ENCODE measurements around the gene TPRG1L. TPM values are rescaled to one million over a fixed set of nuclear protein-coding genes. Genes with fewer than 3 reads are reported as not detected.

Gene TPRG1L
- total RNA-seq, 1 experiment from 2014 or later = 22.5 TPM

DNA sequence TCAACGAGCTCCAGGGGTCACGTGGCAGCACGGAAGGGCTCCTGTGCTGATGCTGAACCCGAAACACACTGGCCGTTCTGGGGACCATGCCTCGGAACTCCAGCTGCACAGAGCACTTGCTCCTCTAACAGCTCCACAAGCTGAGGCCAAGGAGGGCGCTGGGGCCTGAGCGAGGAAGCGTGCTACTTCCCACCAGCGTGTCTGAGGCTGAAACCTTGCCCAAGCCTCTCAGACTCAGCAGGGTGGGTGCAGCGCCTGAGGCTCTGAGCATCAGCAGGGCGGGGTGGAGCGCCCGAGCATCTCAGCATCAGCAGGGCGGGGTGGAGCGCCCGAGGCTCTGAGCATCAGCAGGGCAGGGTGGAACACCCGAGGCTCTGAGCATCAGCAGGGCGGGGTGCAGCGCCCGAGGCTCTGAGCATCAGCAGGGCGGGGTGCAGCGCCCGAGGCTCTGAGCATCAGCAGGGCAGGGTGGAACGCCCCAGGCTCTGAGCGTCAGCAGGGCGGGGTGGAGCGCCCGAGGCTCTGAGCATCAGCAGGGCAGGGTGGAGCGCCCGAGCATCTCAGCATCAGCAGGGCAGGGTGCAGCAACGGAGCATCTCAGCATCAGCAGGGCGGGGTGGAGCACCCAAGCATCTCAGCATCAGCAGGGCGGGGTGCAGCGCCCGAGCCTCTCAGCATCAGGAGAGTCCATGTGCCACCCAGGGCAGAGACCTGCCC lies 15.5 kb downstream of the TPRG1L start:
- H3K27me3 Mint-ChIP-seq (ENCODE audit: unreplicated experiment) = no peaks in the 10 kb centered on the region
- no peak for DNase-seq
- no TSS peak for BruUV-seq (replicated peaks)
- no peaks in the 10 kb centered on the region for H3K36me3 Mint-ChIP-seq (ENCODE audit: insufficient read depth, unreplicated experiment)
- H3K4me1 Mint-ChIP-seq (ENCODE audit: low read depth, unreplicated experiment) = no peaks in the 10 kb centered on the region
- CTCF ChIA-PET = no interaction called here
- H3K4me3 Mint-ChIP-seq (ENCODE audit: low read depth, unreplicated experiment) = no peak overlapping the region
- intact Hi-C loops (cut with micrococcal nuclease; ENCODE audit: unreplicated experiment) = no loop called here
- TF ChIP-seq, protein P1, sequence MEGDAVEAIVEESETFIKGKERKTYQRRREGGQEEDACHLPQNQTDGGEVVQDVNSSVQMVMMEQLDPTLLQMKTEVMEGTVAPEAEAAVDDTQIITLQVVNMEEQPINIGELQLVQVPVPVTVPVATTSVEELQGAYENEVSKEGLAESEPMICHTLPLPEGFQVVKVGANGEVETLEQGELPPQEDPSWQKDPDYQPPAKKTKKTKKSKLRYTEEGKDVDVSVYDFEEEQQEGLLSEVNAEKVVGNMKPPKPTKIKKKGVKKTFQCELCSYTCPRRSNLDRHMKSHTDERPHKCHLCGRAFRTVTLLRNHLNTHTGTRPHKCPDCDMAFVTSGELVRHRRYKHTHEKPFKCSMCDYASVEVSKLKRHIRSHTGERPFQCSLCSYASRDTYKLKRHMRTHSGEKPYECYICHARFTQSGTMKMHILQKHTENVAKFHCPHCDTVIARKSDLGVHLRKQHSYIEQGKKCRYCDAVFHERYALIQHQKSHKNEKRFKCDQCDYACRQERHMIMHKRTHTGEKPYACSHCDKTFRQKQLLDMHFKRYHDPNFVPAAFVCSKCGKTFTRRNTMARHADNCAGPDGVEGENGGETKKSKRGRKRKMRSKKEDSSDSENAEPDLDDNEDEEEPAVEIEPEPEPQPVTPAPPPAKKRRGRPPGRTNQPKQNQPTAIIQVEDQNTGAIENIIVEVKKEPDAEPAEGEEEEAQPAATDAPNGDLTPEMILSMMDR (IDR thresholded peaks at IDR 0.05; ENCODE audit: unreplicated experiment) = no peak
- no peak overlapping the region for H3K27ac Mint-ChIP-seq (ENCODE audit: unreplicated experiment)
- H3K9me3 Mint-ChIP-seq (ENCODE audit: low read depth, unreplicated experiment) = no peaks in the 10 kb centered on the region

DNA sequence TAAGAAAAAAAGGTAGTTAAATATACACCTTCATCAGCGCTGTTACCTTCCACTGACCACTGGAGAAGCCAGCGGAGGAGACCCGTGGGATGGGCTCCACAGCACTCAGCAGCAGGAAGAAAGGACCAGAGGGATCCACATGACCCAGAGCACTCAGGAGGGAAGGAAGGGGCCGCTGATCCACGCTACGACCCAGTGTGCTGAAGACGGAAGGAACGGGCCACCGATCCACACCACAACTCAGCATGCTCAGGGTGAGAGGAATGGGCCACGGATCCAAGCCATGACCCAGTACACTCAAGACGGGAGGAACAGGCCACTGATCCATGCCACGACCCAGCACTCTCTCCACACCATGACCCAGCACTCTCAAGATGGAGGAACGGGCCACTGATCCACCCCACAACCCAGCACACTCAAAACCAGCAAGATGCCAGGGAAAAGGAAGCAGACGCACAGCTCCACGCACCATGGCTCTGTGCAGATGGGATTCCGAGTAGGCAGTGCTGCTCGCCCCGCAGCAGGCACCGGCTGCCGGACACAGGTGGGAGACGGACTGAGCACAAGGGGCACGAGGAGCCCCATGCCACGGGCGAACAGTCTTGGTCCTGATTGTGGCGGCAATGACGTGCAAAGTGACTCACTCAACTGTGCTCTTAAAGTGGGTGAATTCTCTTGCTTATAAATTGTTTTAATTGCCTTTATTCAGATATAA lies 16.4 kb downstream of the TPRG1L start:
- Mint-ChIP-seq H3K9me3 (ENCODE audit: low read depth, unreplicated experiment) (no peaks in the 10 kb centered on the region), H3K4me1 (ENCODE audit: low read depth, unreplicated experiment) (no peaks in the 10 kb centered on the region), H3K27me3 (ENCODE audit: unreplicated experiment) (no peaks in the 10 kb centered on the region), H3K4me3 (ENCODE audit: low read depth, unreplicated experiment) (no peak overlapping the region), H3K27ac (ENCODE audit: unreplicated experiment) (no peak overlapping the region), H3K36me3 (ENCODE audit: insufficient read depth, unreplicated experiment) (peaks cover 4% of the 10 kb centered on the region)
- intact Hi-C loops (cut with micrococcal nuclease; ENCODE audit: unreplicated experiment) = no loop called here
- no TSS peak for BruUV-seq (replicated peaks)
- DNase-seq = no peak
- CTCF ChIA-PET = no interaction called here
- TF ChIP-seq, protein P1 (IDR thresholded peaks at IDR 0.05; ENCODE audit: unreplicated experiment) = no peak

DNA sequence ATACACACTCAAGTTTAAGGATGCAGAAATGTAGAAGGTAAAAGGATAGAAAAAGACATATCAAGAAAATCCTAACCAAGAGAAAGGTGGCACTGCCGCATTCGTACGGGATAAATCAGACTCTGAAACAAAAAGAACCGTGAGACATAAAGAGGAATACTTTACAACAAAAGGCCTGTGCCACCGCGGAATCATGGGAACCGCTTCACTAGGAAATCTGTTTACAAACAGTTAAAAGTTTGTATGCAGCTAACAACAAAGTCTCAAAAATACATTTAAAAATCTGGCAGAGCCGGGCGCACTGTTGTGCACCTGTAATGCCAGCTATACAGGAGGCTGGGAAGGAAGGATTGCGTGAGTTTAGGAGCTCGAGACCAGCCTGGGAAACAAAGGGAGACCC lies 17.0 kb downstream of the TPRG1L start:
- H3K4me1 Mint-ChIP-seq (ENCODE audit: low read depth, unreplicated experiment) = no peaks in the 10 kb centered on the region
- H3K4me3 Mint-ChIP-seq (ENCODE audit: low read depth, unreplicated experiment) = no peak overlapping the region
- DNase-seq = no peak
- intact Hi-C loops (cut with micrococcal nuclease; ENCODE audit: unreplicated experiment) = no loop called here
- BruUV-seq (replicated peaks) = no TSS peak
- TF ChIP-seq, protein P1 (IDR thresholded peaks at IDR 0.05; ENCODE audit: unreplicated experiment) = no peak
- H3K27ac Mint-ChIP-seq (ENCODE audit: unreplicated experiment) = no peak overlapping the region
- CTCF ChIA-PET = no interaction called here
- peaks cover 5% of the 10 kb centered on the region for H3K36me3 Mint-ChIP-seq (ENCODE audit: insufficient read depth, unreplicated experiment)
- no peaks in the 10 kb centered on the region for H3K27me3 Mint-ChIP-seq (ENCODE audit: unreplicated experiment)
- H3K9me3 Mint-ChIP-seq (ENCODE audit: low read depth, unreplicated experiment) = no peaks in the 10 kb centered on the region

DNA sequence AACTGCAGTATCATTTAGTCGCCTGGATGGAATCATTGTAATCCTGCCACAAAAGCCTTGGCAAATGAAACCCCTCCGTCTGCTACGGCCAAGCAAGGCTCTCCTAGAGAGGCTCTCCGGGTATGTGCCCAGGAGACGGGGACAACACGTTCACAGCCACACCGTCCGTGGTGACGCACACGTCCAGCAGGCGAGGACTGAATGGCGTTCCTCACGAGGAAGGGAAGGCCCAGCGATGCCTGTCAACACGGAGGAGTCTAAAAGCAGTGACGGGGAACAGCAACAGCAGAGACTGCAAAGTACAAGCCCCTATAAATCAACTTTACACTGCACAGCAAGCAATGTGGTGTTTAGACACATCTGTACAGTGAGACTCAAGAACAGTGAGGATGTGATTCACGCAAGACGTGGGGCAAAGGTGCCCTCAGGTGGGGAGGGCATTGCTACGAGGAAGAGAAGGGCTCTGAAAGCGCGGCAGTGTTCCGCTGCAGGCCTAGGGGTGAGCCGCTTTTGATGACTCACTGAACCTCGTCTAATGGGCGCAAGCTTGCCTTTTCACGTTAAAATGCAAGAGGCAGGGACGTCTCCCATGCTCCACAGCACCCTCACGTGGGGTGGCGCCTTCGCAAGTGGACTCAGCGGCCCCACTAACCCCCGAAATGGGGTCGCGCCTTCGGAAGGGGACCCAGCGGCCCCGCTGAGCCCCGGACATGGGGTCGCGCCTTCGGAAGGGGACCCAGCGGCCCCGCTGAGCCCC lies 18.3 kb downstream of the TPRG1L start:
- Mint-ChIP-seq H3K27me3 (ENCODE audit: unreplicated experiment) (no peaks in the 10 kb centered on the region), H3K4me3 (ENCODE audit: low read depth, unreplicated experiment) (no peak overlapping the region), H3K36me3 (ENCODE audit: insufficient read depth, unreplicated experiment) (peaks cover 5% of the 10 kb centered on the region), H3K4me1 (ENCODE audit: low read depth, unreplicated experiment) (no peaks in the 10 kb centered on the region), H3K27ac (ENCODE audit: unreplicated experiment) (no peak overlapping the region), H3K9me3 (ENCODE audit: low read depth, unreplicated experiment) (no peaks in the 10 kb centered on the region)
- CTCF ChIA-PET = no interaction called here
- DNase-seq = no peak
- intact Hi-C loops (cut with micrococcal nuclease; ENCODE audit: unreplicated experiment) = no loop called here
- TF ChIP-seq, protein P1 (IDR thresholded peaks at IDR 0.05; ENCODE audit: unreplicated experiment) = no peak
- no TSS peak for BruUV-seq (replicated peaks)

All from Calu3 (cell line).